Mesendoderm (in vitro differentiated cells): Measurements from ENCODE around the gene PXYLP1.
A peak's percentile ranks its signal among the peaks of the same experiment; 100 is the strongest.

Experiments used
- DNase-seq: peaks from one replicate; pipeline ENCODE4 v3.0.0; 2013
- H2AK5ac ChIP-seq: 2 replicates; pipeline ENCODE4 v1.6.1; 2013; ENCODE audit warnings: low read length, inconsistent platforms
- H2BK120ac ChIP-seq: 2 replicates; pipeline ENCODE4 v1.6.1; 2013; ENCODE audit warnings: low read depth, mild to moderate bottlenecking, low read length, moderate library complexity, mixed read lengths
- H2BK15ac ChIP-seq: replicated peaks from 2 replicates; pipeline ENCODE4 v1.6.1; 2013; ENCODE audit warnings: low read depth, mild to moderate bottlenecking, moderate library complexity
- H2BK5ac ChIP-seq: 2 replicates; pipeline ENCODE4 v1.6.1; 2013; ENCODE audit warnings: low read length, inconsistent platforms
- H3K18ac ChIP-seq: 2 replicates; pipeline ENCODE4 v1.6.1; 2013; ENCODE audit warnings: mild to moderate bottlenecking, low read length, mixed read lengths
- H3K23ac ChIP-seq: one replicate; pipeline ENCODE4 v1.6.1; 2013; ENCODE audit warnings: low read length
- H3K27ac ChIP-seq: 2 replicates; pipeline ENCODE4 v1.5.1; 2013; ENCODE audit warnings: low read depth, mild to moderate bottlenecking, inconsistent platforms, low read length, moderate library complexity
- H3K27me3 ChIP-seq: 2 replicates; pipeline ENCODE4 v1.6.1; 2013; ENCODE audit warnings: low read length, control low read depth, mild to moderate bottlenecking, inconsistent platforms; ENCODE audit not compliant: insufficient read depth, poor library complexity
- H3K36me3 ChIP-seq: 2 replicates; pipeline ENCODE4 v1.6.1; 2013; ENCODE audit warnings: low read length, inconsistent platforms; ENCODE audit not compliant: control insufficient read depth, insufficient read depth
- H3K4ac ChIP-seq: one replicate; pipeline ENCODE4 v1.6.1; 2013; ENCODE audit warnings: low read depth, mild to moderate bottlenecking, low read length, moderate library complexity
- H3K4me1 ChIP-seq: 2 replicates; pipeline ENCODE4 v1.6.1; 2013; ENCODE audit warnings: low read depth, low read length, inconsistent platforms; ENCODE audit not compliant: control insufficient read depth
- H3K4me2 ChIP-seq: 2 replicates; pipeline ENCODE4 v1.6.1; 2013; ENCODE audit warnings: low read length
- H3K4me3 ChIP-seq: 2 replicates; pipeline ENCODE4 v1.5.1; 2013; ENCODE audit warnings: mild to moderate bottlenecking, low read length
- H3K56ac ChIP-seq: one replicate; pipeline ENCODE4 v1.6.1; 2013; ENCODE audit warnings: low read length
- H3K79me1 ChIP-seq: 2 replicates; pipeline ENCODE4 v1.6.1; 2013; ENCODE audit warnings: low read length, inconsistent platforms
- H3K79me2 ChIP-seq: 2 replicates; pipeline ENCODE4 v1.6.1; 2013; ENCODE audit warnings: mild to moderate bottlenecking, low read length; ENCODE audit not compliant: control insufficient read depth, insufficient read depth
- H3K9ac ChIP-seq: 2 replicates; pipeline ENCODE4 v1.6.1; 2013; ENCODE audit warnings: low read length, inconsistent platforms
- H4K5ac ChIP-seq: one replicate; pipeline ENCODE4 v1.6.1; 2013; ENCODE audit warnings: low read length
- H4K8ac ChIP-seq: one replicate; pipeline ENCODE4 v1.6.1; 2013; ENCODE audit warnings: low read depth, mild to moderate bottlenecking, control low read depth, low read length, moderate library complexity
- WGBS: extraction: QIAGEN DNeasy Blood & Tissue Kit; methylation state at CpG from one replicate; pipeline ENCODE4 v1.1.7; 2013; ENCODE audit warnings: low lambda C conversion rate, missing lambda C conversion rate; ENCODE audit not compliant: insufficient coverage; ENCODE audit errors: extremely low coverage; 5-methylcytosine and 5-hydroxymethylcytosine counted together

Gene PXYLP1

GRCh38 chr3:141279077-141279967 lies 47.7 kb downstream of the PXYLP1 start:
- Histone ChIP-seq H3K56ac (no peak overlapping the region), H4K8ac (no peak overlapping the region), H3K36me3 (no peaks in the 10 kb centered on the region), H3K4me2 (no peak overlapping the region), H3K79me2 (no peaks in the 10 kb centered on the region), H2BK120ac (no peak overlapping the region), H3K27me3 (no peaks in the 10 kb centered on the region), H3K4me3 (no peak overlapping the region), H3K18ac (no peak overlapping the region), H3K4me1 (no peaks in the 10 kb centered on the region), H3K23ac (no peak overlapping the region), H3K9ac (no peak overlapping the region), H2BK15ac (no peak overlapping the region), H3K27ac (no peak overlapping the region), H2AK5ac (no peak overlapping the region), H4K5ac (no peak overlapping the region), H3K79me1 (no peaks in the 10 kb centered on the region), H3K4ac (no peak overlapping the region), H2BK5ac (no peak overlapping the region)
- WGBS, result no CpG with 5 or more reads among the region's 16 CpGs
- DNase-seq, result peak; percentile 58

DNA sequence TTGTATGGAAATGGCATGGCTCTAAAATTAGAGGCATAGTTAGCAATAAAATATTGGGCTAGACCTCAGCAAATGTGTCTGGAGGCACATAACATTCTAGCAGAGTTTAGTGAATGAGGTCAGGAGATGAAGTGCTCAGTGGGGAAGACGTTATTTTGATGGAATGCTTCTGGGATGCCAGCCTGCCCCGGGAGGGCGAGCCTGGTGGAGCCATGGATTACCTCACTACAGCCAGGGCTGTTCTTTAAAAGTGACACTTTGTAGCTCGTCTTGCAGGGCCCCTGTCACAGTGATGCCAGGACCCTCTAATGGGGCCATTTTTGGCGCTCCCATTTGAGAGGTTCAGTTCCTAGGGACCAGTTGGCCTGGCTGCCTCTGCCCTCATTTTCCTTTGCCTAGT lies 48.5 kb downstream of the PXYLP1 start:
- Histone ChIP-seq H3K27ac (no peak overlapping the region), H3K9ac (no peak overlapping the region), H3K4me1 (no peaks in the 10 kb centered on the region), H2BK15ac (no peak overlapping the region), H3K18ac (no peak overlapping the region), H3K23ac (no peak overlapping the region), H3K4me3 (no peak overlapping the region), H3K27me3 (no peaks in the 10 kb centered on the region), H2AK5ac (no peak overlapping the region), H3K36me3 (no peaks in the 10 kb centered on the region), H3K4me2 (no peak overlapping the region), H3K79me2 (no peaks in the 10 kb centered on the region), H3K56ac (no peak overlapping the region), H2BK5ac (no peak overlapping the region), H3K79me1 (no peaks in the 10 kb centered on the region), H4K5ac (no peak overlapping the region), H3K4ac (no peak overlapping the region), H2BK120ac (no peak overlapping the region), H4K8ac (no peak overlapping the region)
- DNase-seq, result no peak
- no CpG with 5 or more reads among the region's 5 CpGs for WGBS

DNA sequence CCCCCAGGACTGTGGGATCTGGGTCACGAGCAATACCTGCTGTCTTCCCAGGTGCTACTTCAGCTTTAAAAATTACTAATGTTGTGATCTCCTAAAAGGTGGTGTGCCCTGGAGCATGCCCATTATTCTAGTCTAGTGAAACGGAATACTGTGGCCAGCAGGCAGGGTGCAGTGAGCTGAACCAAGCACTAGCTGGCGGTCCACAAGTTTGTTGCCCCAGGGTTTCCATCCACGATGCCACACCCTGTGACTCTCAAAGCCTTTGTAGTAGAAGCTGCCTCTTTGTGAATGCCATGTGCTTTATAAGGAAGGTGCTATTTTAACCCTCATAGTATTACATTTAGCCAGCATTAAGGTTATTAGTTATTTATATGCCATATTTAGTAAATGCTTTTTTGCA lies 49.1 kb downstream of the PXYLP1 start:
- Histone ChIP-seq H3K56ac (no peak overlapping the region), H3K79me2 (no peaks in the 10 kb centered on the region)
- no peak for DNase-seq

DNA sequence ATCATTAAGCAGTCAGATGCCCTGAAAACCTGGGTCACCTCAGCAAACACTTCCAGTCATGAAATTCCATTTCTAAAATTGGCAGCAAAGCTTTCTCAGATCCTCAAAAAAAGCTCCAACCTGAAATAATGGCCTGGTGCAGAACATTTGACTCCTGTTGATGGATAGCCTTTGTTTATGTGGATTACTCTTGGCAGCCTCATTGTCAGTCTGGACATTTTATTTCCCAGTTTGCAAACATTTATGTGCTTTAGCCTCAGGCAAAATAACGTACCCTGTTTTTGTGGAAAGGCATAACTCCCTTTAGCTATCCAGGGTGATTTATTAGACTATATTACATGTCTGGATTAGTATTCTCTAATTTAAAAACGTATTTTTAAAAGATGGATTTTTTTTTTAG lies 53.9 kb downstream of the PXYLP1 start:
- H3K27ac ChIP-seq, result no peak overlapping the region
- no peaks in the 10 kb centered on the region for H3K4me1 ChIP-seq
- no peaks in the 10 kb centered on the region for H3K79me1 ChIP-seq
- no peak overlapping the region for H2BK120ac ChIP-seq
- DNase-seq, result no peak
- no peak overlapping the region for H3K4me3 ChIP-seq
- H4K5ac ChIP-seq, result no peak overlapping the region
- no peaks in the 10 kb centered on the region for H3K79me2 ChIP-seq
- no peaks in the 10 kb centered on the region for H3K36me3 ChIP-seq
- no peak overlapping the region for H3K4ac ChIP-seq
- no peak overlapping the region for H4K8ac ChIP-seq
- no peaks in the 10 kb centered on the region for H3K27me3 ChIP-seq
- H2AK5ac ChIP-seq, result no peak overlapping the region
- H3K56ac ChIP-seq, result no peak overlapping the region
- H2BK5ac ChIP-seq, result no peak overlapping the region
- H3K9ac ChIP-seq, result no peak overlapping the region
- WGBS, result no CpG with 5 or more reads among the region's 2 CpGs
- H3K4me2 ChIP-seq, result no peak overlapping the region
- no peak overlapping the region for H3K18ac ChIP-seq
- no peak overlapping the region for H2BK15ac ChIP-seq
- H3K23ac ChIP-seq, result no peak overlapping the region

More for the DNA sequence above, 49.1 kb downstream of the PXYLP1 start:
- Histone ChIP-seq H3K18ac (no peak overlapping the region), H2BK120ac (no peak overlapping the region), H3K27ac (no peak overlapping the region), H3K9ac (no peak overlapping the region), H4K5ac (no peak overlapping the region), H3K79me1 (no peaks in the 10 kb centered on the region), H3K4me1 (no peaks in the 10 kb centered on the region), H3K27me3 (no peaks in the 10 kb centered on the region), H3K4me3 (no peak overlapping the region), H3K4ac (no peak overlapping the region), H3K23ac (no peak overlapping the region), H2AK5ac (no peak overlapping the region), H3K36me3 (no peaks in the 10 kb centered on the region), H4K8ac (no peak overlapping the region), H2BK5ac (no peak overlapping the region), H2BK15ac (no peak overlapping the region), H3K4me2 (no peak overlapping the region)
- no CpG with 5 or more reads among the region's 4 CpGs for whole genome bisulfite sequencing

GRCh38 chr3:141286856-141287255 lies 55.2 kb downstream of the PXYLP1 start:
- no peak overlapping the region for H2BK15ac ChIP-seq
- no CpG with 5 or more reads among the region's 14 CpGs for WGBS
- no peaks in the 10 kb centered on the region for H3K79me1 ChIP-seq
- H3K27ac ChIP-seq, result no peak overlapping the region
- H3K4me2 ChIP-seq, result no peak overlapping the region
- H3K4me1 ChIP-seq, result no peaks in the 10 kb centered on the region
- H2BK120ac ChIP-seq, result no peak overlapping the region
- H2BK5ac ChIP-seq, result no peak overlapping the region
- H3K9ac ChIP-seq, result no peak overlapping the region
- no peak overlapping the region for H4K5ac ChIP-seq
- no peaks in the 10 kb centered on the region for H3K79me2 ChIP-seq
- DNase-seq, result no peak
- no peak overlapping the region for H2AK5ac ChIP-seq
- peaks cover 3% of the 10 kb centered on the region for H3K36me3 ChIP-seq
- no peak overlapping the region for H3K4me3 ChIP-seq
- H3K27me3 ChIP-seq, result no peaks in the 10 kb centered on the region
- no peak overlapping the region for H3K56ac ChIP-seq
- H3K23ac ChIP-seq, result no peak overlapping the region
- H3K4ac ChIP-seq, result no peak overlapping the region
- H4K8ac ChIP-seq, result no peak overlapping the region
- no peak overlapping the region for H3K18ac ChIP-seq

- Histone ChIP-seq H3K56ac (no peak overlapping the region), H3K4me3 (no peak overlapping the region), H3K36me3 (peaks cover 5% of the 10 kb centered on the region), H2BK15ac (no peak overlapping the region), H3K4me2 (no peak overlapping the region), H3K4me1 (no peaks in the 10 kb centered on the region), H3K23ac (no peak overlapping the region), H3K18ac (no peak overlapping the region), H3K27ac (no peak overlapping the region), H4K8ac (no peak overlapping the region), H3K4ac (no peak overlapping the region), H2BK5ac (no peak overlapping the region), H2AK5ac (no peak overlapping the region), H3K79me1 (no peaks in the 10 kb centered on the region), H4K5ac (no peak overlapping the region), H2BK120ac (no peak overlapping the region), H3K27me3 (no peaks in the 10 kb centered on the region), H3K79me2 (no peaks in the 10 kb centered on the region), H3K9ac (no peak overlapping the region)
- DNase-seq, result no peak
- WGBS, result no CpG with 5 or more reads among the region's 9 CpGs
These were observed 55.7 kb downstream of the PXYLP1 start for GRCh38 chr3:141287326-141287725.
